Omental fat pad (tissue), 4 donors: ENCODE data around the gene BHMT. TPM values are rescaled to one million over a fixed set of nuclear protein-coding genes. Genes with fewer than 3 reads are reported as not detected.
"Not testable (repeated sequence)": the region's sequence is repeated elsewhere in the genome, so short reads cannot be mapped to it uniquely, and the experiment has no call there.

Experiments used
- ATAC-seq: fragments of 150-250 bp; one replicate; pipeline ENCODE4 v1.9.1; 2016; ENCODE audit warnings: mild to moderate bottlenecking, moderate library complexity; ENCODE audit not compliant: low FRiP score
- DNase-seq: peaks from one replicate; pipeline ENCODE4 v3.0.0-alpha.2; 2019; ENCODE audit warnings: low spot score
- CTCF ChIP-seq, 3 donors: fragments of 450-650 bp; IDR thresholded peaks; one replicate each; pipeline ENCODE4 v1.5.1; 2016 to 2017; ENCODE audit warnings: antibody characterized with exemption in 3 of 3, mild to moderate bottlenecking in 3 of 3, moderate library complexity in 2 of 3
- total RNA-seq, 4 donors: library from RNA; depleted of rRNA; stranded (reverse); fragments of >200 nt; gene quantifications; one replicate each; pipeline ENCODE4 v1.1.0, GENCODE V29; 2016

Gene BHMT
- total RNA-seq, 4 donors from 2014 or later: 0.28 to 3.8 (median 2.4) TPM

- no peak for DNase-seq
- no peak for ATAC-seq
- TF ChIP-seq CTCF (IDR thresholded peaks at IDR 0.05): no peak
Measured at GRCh38 chr5:79147076-79147475, 35.5 kb downstream of the BHMT start.

GRCh38 chr5:79149433-79149832 is 37.8 kb downstream of the BHMT start:
- no peak for DNase-seq
- no peak for ATAC-seq
- TF ChIP-seq CTCF (IDR thresholded peaks at IDR 0.05): no peak

GRCh38 chr5:79151942-79152671 is 40.5 kb downstream of the BHMT start:
- DNase-seq (no peak), ATAC-seq (no peak)
- no peak for TF ChIP-seq CTCF (IDR thresholded peaks at IDR 0.05)

GRCh38 chr5:79157305-79157704 is 45.7 kb downstream of the BHMT start:
- no peak for TF ChIP-seq CTCF (IDR thresholded peaks at IDR 0.05)
- DNase-seq: no peak
- no peak for ATAC-seq

GRCh38 chr5:79161647-79162046 is 50.0 kb downstream of the BHMT start:
- DNase-seq, ATAC-seq: not testable (repeated sequence)

GRCh38 chr5:79168031-79168430 is 56.4 kb downstream of the BHMT start:
- DNase-seq: no peak
- ATAC-seq: no peak
- no peak for TF ChIP-seq CTCF (IDR thresholded peaks at IDR 0.05)

GRCh38 chr5:79170661-79171060 is 59.1 kb downstream of the BHMT start:
- no peak for TF ChIP-seq CTCF (IDR thresholded peaks at IDR 0.05)
- no peak for ATAC-seq
- no peak for DNase-seq
